GM12892 (cell line): ENCODE measurements around the gene SUV39H2.
"Not testable (repeated sequence)": the region's sequence is repeated elsewhere in the genome, so short reads cannot be mapped to it uniquely, and the experiment has no call there.

Experiments
- DNase-seq: peaks from one replicate; pipeline ENCODE4 v3.0.0; 2011; ENCODE audit not compliant: insufficient read length
- FAIRE-seq: peaks from 2 replicates; lab custom pipeline; 2011; peaks lifted over from hg19 to GRCh38; lab: Jason Lieb, UNC
- POLR2A ChIP-seq: IDR thresholded peaks from 2 replicates; pipeline ENCODE4 v1.6.1; 2011; ENCODE audit warnings: low read depth, low read length, control low read depth
- POLR2AphosphoS5 ChIP-seq: IDR thresholded peaks from 2 replicates; pipeline ENCODE4 v1.6.1; 2011; ENCODE audit warnings: low read depth, low read length, control low read depth
- TAF1 ChIP-seq: IDR thresholded peaks from 2 replicates; pipeline ENCODE4 v1.6.1; 2011; ENCODE audit warnings: low read depth, mild to moderate bottlenecking, control low read depth, low read length, borderline replicate concordance

The SUV39H2 gene

GRCh38 chr10:14880229-14880628, 1.6 kb downstream of the SUV39H2 start:
- DNase-seq, result no peak
- FAIRE-seq, result no peak

DNA sequence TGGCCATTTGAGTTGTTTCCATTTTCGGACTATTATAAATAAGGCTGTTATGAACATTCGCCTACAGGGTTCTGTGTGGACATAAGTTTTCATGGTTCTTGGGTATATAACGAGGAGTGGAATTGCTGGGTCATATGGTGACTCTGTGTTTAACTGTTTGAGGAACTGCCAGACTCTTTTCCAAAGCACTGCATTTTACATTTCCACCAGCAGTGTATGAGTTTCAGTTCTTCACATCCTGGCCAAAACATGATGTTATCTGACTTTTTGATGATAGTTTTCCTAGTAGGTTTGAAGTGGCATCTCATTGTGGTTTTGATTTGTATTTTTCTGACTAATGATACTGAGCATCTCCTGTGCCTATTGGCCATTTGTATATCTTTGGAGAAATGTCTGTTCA, 5.4 kb downstream of the SUV39H2 start:
- TF ChIP-seq TAF1 (no peak), POLR2AphosphoS5 (no peak), POLR2A (no peak)
- DNase-seq, result no peak
- no peak for FAIRE-seq

More at GRCh38 chr10:14880229-14880628, 1.6 kb downstream of the SUV39H2 start:
- TF ChIP-seq POLR2A (no peak), TAF1 (no peak), POLR2AphosphoS5 (no peak)

DNA sequence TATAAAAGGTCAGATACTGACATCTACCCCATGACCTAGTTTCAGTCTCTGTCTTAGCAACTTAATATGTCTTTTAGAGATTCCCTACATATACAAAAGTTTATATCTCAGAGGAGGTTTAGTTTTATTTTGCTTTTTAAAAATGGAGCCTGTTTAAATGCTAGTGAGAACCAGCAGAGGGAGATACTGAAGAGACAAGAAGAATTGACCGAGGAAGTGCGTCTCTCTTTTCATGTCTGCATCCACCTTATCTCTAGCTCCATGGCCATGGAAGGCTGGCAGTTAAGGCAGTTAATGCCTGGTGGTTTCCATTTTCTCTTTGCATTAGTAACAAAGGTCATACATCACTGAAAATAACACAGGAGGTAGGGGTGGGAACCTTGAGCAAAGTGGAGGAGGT, 10.7 kb downstream of the SUV39H2 start:
- TF ChIP-seq POLR2A (no peak), TAF1 (no peak), POLR2AphosphoS5 (no peak)
- no peak for FAIRE-seq

GRCh38 chr10:14891151-14891550, 12.5 kb downstream of the SUV39H2 start:
- TF ChIP-seq TAF1, result no peak
- TF ChIP-seq POLR2A, result no peak
- no peak for TF ChIP-seq POLR2AphosphoS5
- FAIRE-seq (no peak), DNase-seq (no peak)

More for the DNA sequence above, 10.7 kb downstream of the SUV39H2 start:
- DNase-seq, result no peak

- no peak for DNase-seq
- no peak for FAIRE-seq
- no peak for TF ChIP-seq TAF1
- TF ChIP-seq POLR2AphosphoS5, result no peak
- no peak for TF ChIP-seq POLR2A
Measured at GRCh38 chr10:14904316-14904732, 25.7 kb downstream of the SUV39H2 start.

- DNase-seq (no peak), FAIRE-seq (no peak)
- TF ChIP-seq POLR2A (no peak), TAF1 (no peak), POLR2AphosphoS5 (no peak)
Measured at GRCh38 chr10:14904864-14905263, 26.2 kb downstream of the SUV39H2 start.

DNA sequence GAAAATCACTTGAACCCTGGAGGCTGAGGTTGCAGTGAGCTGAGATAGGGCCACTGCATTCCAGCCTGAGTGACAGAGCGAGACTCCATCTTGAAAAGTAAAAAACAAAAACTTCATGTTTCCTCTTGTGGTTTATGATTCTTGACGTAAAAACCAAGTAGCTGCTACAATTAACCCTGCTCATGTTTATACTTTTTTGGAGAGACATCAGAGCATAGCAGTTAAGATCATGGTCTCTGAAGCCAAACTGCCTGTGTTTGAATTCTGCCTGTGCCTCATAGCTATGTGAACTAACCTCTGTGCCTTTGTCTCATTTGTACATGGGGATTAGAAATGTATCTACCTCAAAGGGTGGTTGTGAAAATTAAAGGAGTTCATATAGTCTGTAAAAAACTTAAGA, 27.2 kb downstream of the SUV39H2 start:
- no peak for TF ChIP-seq POLR2A
- TF ChIP-seq POLR2AphosphoS5, result 0 out of 2 replicates have a peak, but pooled peaks have one; percentile 17
- no peak for DNase-seq
- no peak for FAIRE-seq

- peak; percentile 51 for FAIRE-seq
- DNase-seq, result no peak
- TF ChIP-seq TAF1 (no peak), POLR2A (no peak), POLR2AphosphoS5 (peak; percentile 43; the same call in 1 of the 2 replicates)
Measured at GRCh38 chr10:14906765-14907164, 28.1 kb downstream of the SUV39H2 start.

- not testable (repeated sequence) for DNase-seq, FAIRE-seq
Measured at GRCh38 chr10:14907591-14907990, 28.9 kb downstream of the SUV39H2 start.

- TF ChIP-seq TAF1 (no peak), POLR2AphosphoS5 (no peak), POLR2A (no peak)
- DNase-seq (no peak), FAIRE-seq (no peak)
Measured at GRCh38 chr10:14909101-14909500, 30.4 kb downstream of the SUV39H2 start.

DNA sequence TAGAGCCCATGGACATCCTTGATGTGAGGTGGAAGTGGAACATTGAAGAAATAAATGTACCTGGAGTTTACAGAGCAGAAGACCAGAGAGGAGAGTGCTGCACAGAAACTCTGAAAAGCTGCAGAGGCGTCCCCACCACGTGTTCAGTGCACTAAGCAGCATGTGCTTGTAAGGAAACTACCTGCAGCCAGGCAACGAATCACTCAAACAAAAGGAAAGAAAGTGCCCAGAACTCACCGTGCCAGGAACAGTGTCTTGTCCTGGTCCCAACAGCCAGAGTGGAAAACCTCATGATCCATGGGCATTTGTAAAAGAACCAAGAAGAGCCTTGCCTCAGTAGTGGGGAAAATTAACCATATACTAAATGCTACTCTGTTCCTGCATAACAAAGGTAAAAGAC, 32.3 kb downstream of the SUV39H2 start:
- no peak for TF ChIP-seq TAF1
- TF ChIP-seq POLR2AphosphoS5, result no peak
- TF ChIP-seq POLR2A, result no peak
- DNase-seq, result no peak
- FAIRE-seq, result no peak

- DNase-seq, result no peak
- FAIRE-seq, result no peak
- no peak for TF ChIP-seq POLR2AphosphoS5
- TF ChIP-seq TAF1, result no peak
- TF ChIP-seq POLR2A, result no peak
Measured at GRCh38 chr10:14911801-14912200, 33.1 kb downstream of the SUV39H2 start.

DNA sequence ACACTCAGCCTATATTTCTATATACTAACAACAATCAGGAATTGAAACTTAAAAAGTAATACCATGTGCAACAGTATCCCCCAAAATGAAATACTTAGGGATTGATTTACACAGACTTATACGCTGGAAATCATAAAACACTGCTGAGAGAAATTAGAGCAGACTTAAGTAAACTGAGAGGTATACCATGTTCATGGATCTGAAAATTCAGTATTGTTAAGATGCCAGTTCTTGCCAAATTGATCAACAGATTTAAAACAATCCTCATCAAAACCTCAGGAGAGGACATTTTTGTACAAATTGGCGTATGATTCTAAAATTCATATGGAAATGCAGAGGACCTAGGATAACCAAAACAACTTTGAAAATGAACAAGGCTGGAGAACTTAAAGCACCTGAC, 37.9 kb downstream of the SUV39H2 start:
- DNase-seq (no peak), FAIRE-seq (no peak)
- TF ChIP-seq TAF1 (no peak), POLR2A (no peak), POLR2AphosphoS5 (no peak)

GRCh38 chr10:14917827-14918226, 39.2 kb downstream of the SUV39H2 start:
- no peak for DNase-seq
- no peak for FAIRE-seq
- TF ChIP-seq POLR2AphosphoS5 (no peak), TAF1 (no peak), POLR2A (no peak)
